ENCODE measurements around the gene TRIM71.

DNA sequence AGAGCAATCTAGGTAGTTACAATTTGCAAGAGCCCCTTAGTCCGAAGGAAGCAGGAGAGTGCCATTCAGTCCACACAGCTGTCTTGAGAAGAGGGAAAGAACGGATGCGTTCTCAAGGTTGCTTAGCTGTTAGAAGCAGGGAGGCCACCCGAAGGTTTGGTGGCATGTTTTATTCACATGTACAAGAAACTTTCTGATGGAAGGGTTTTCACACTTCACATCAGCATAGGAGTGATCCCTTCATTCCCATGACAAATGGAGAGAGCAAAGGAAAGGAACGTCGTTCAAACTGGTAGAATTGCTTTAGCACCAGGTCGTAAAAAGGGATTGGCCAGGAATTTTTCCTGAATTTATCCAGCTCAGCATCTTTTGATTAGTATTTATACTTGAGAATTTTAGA, 53.5 kb downstream of the TRIM71 start:
- TF ChIP-seq POLR2A (IDR thresholded peaks at IDR 0.05; ENCODE audit: low read depth, low read length) (no peak), POLR2AphosphoS5 (IDR thresholded peaks at IDR 0.05; ENCODE audit: low read depth, low read length) (no peak)
